ENCODE measurements around the gene WAPL. TPM values are rescaled to one million over a fixed set of nuclear protein-coding genes. Genes with fewer than 3 reads are reported as not detected.

The WAPL gene
- total RNA-seq, 1 donor = 40.2 TPM

- TF ChIP-seq CTCF (IDR thresholded peaks at IDR 0.05; ENCODE audit: extremely low read depth, low read depth, low read length) = no peak
- H3K79me2 ChIP-seq (ENCODE audit: insufficient read depth, low read length) = peaks cover 86% of the 10 kb centered on the region
- no peak for DNase-seq (ENCODE audit: insufficient read length, low spot score, missing footprints)
Observed at GRCh38 chr10:86497621-86498020, 24.0 kb downstream of the WAPL start.

GRCh38 chr10:86489960-86490612 lies 31.5 kb downstream of the WAPL start:
- H3K27me3 ChIP-seq (ENCODE audit: insufficient read depth, low read length) = no peaks in the 10 kb centered on the region
- H3K9me3 ChIP-seq (ENCODE audit: low read depth, low read length) = no peaks in the 10 kb centered on the region
- H3K27ac ChIP-seq (ENCODE audit: low read depth, low read length) = no peak overlapping the region
- no peak overlapping the region for H2AFZ ChIP-seq (ENCODE audit: low read length)
- no peak overlapping the region for H3K4me3 ChIP-seq (ENCODE audit: insufficient read depth, low read length)
- H3K36me3 ChIP-seq (ENCODE audit: insufficient read depth, low read length) = peaks cover 8% of the 10 kb centered on the region
- TF ChIP-seq CTCF (IDR thresholded peaks at IDR 0.05; ENCODE audit: extremely low read depth, low read depth, low read length) = no peak
- H4K20me1 ChIP-seq (ENCODE audit: insufficient read depth, low read length) = peaks cover 9% of the 10 kb centered on the region
- H3K4me2 ChIP-seq (ENCODE audit: insufficient read depth, low read length) = no peak overlapping the region
- H3K4me1 ChIP-seq (ENCODE audit: insufficient read depth, low read length) = no peaks in the 10 kb centered on the region
- H3K79me2 ChIP-seq (ENCODE audit: insufficient read depth, low read length) = peaks cover 72% of the 10 kb centered on the region
- DNase-seq (ENCODE audit: insufficient read length, low spot score, missing footprints) = no peak

More at GRCh38 chr10:86497621-86498020, 24.0 kb downstream of the WAPL start:
- Histone ChIP-seq H3K4me3 (ENCODE audit: insufficient read depth, low read length) (no peak overlapping the region), H3K27ac (ENCODE audit: low read depth, low read length) (no peak overlapping the region), H2AFZ (ENCODE audit: low read length) (no peak overlapping the region), H3K9me3 (ENCODE audit: low read depth, low read length) (no peaks in the 10 kb centered on the region), H3K4me1 (ENCODE audit: insufficient read depth, low read length) (peaks cover 21% of the 10 kb centered on the region), H4K20me1 (ENCODE audit: insufficient read depth, low read length) (peaks cover 28% of the 10 kb centered on the region), H3K27me3 (ENCODE audit: insufficient read depth, low read length) (no peaks in the 10 kb centered on the region), H3K36me3 (ENCODE audit: insufficient read depth, low read length) (peaks cover 44% of the 10 kb centered on the region), H3K4me2 (ENCODE audit: insufficient read depth, low read length) (no peak overlapping the region)

GRCh38 chr10:86489071-86489810 lies 32.4 kb downstream of the WAPL start:
- Histone ChIP-seq H3K4me3 (ENCODE audit: insufficient read depth, low read length) (no peak overlapping the region), H3K4me2 (ENCODE audit: insufficient read depth, low read length) (no peak overlapping the region), H3K79me2 (ENCODE audit: insufficient read depth, low read length) (peaks cover 66% of the 10 kb centered on the region), H3K36me3 (ENCODE audit: insufficient read depth, low read length) (peaks cover 5% of the 10 kb centered on the region), H4K20me1 (ENCODE audit: insufficient read depth, low read length) (peaks cover 8% of the 10 kb centered on the region), H3K4me1 (ENCODE audit: insufficient read depth, low read length) (no peaks in the 10 kb centered on the region), H3K27me3 (ENCODE audit: insufficient read depth, low read length) (no peaks in the 10 kb centered on the region), H3K9me3 (ENCODE audit: low read depth, low read length) (no peaks in the 10 kb centered on the region), H2AFZ (ENCODE audit: low read length) (no peak overlapping the region), H3K27ac (ENCODE audit: low read depth, low read length) (no peak overlapping the region)
- no peak for DNase-seq (ENCODE audit: insufficient read length, low spot score, missing footprints)
- TF ChIP-seq CTCF (IDR thresholded peaks at IDR 0.05; ENCODE audit: extremely low read depth, low read depth, low read length) = no peak

- peaks cover 16% of the 10 kb centered on the region for H3K36me3 ChIP-seq (ENCODE audit: insufficient read depth, low read length)
- no peak for TF ChIP-seq CTCF (IDR thresholded peaks at IDR 0.05; ENCODE audit: extremely low read depth, low read depth, low read length)
- no peak overlapping the region for H3K27ac ChIP-seq (ENCODE audit: low read depth, low read length)
- H4K20me1 ChIP-seq (ENCODE audit: insufficient read depth, low read length) = peaks cover 4% of the 10 kb centered on the region
- peaks cover 56% of the 10 kb centered on the region for H3K79me2 ChIP-seq (ENCODE audit: insufficient read depth, low read length)
- H3K27me3 ChIP-seq (ENCODE audit: insufficient read depth, low read length) = no peaks in the 10 kb centered on the region
- no peaks in the 10 kb centered on the region for H3K4me1 ChIP-seq (ENCODE audit: insufficient read depth, low read length)
- no peak overlapping the region for H2AFZ ChIP-seq (ENCODE audit: low read length)
- no peaks in the 10 kb centered on the region for H3K9me3 ChIP-seq (ENCODE audit: low read depth, low read length)
- H3K4me2 ChIP-seq (ENCODE audit: insufficient read depth, low read length) = no peak overlapping the region
- DNase-seq (ENCODE audit: insufficient read length, low spot score, missing footprints) = no peak
- H3K4me3 ChIP-seq (ENCODE audit: insufficient read depth, low read length) = no peak overlapping the region
Observed at GRCh38 chr10:86486856-86487255, 34.7 kb downstream of the WAPL start.
